SKM-1 (cell line): ENCODE data around the gene TRPC4.

Experiments
- DNase-seq: peaks from one replicate; lab custom pipeline; 2025; ENCODE audit not compliant: unreplicated experiment; lab: John Stamatoyannopoulos, UW

The TRPC4 gene

DNA sequence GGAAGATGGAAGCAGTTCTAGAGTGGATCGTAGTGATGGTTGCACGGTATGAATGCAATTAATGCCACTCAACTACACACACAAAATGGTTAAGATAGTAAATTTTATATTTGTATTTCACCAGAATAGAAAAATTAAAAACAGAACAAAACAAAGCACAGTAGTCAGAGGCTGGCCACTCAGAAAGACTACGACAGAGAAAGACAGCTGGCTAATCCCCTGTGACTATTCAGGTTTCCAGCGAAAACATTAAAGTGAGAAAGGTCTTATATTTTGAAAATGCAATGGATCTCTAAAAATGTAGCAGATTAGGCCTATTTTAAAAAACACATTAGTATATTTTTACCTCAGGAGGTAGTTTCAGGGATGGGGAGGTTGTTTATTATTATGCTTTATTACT lies 139.7 kb downstream of the TRPC4 start:
- no peak for DNase-seq

- DNase-seq, result no peak
Observed at GRCh38 chr13:37716420-37717195, 153.0 kb downstream of the TRPC4 start.

GRCh38 chr13:37715606-37716015 lies 154.0 kb downstream of the TRPC4 start:
- DNase-seq, result no peak

DNA sequence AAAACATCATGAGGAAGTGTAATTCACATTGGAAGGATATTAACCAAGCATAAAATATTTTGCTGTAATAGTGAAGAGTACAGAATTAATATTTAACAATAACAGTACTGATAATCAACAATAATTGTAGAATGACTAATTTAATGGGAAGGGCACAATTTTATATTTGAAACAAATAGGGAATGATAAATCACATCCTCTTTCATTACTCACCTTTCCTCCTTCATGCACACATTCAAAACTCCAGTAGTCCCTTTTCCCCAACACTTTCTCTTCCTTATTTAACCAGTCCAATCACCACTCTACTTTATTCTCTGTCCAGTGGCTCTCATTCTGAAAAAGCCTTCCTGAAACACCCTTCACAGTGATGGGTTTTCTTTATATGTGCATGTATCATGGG lies 160.3 kb downstream of the TRPC4 start:
- DNase-seq, result no peak

DNA sequence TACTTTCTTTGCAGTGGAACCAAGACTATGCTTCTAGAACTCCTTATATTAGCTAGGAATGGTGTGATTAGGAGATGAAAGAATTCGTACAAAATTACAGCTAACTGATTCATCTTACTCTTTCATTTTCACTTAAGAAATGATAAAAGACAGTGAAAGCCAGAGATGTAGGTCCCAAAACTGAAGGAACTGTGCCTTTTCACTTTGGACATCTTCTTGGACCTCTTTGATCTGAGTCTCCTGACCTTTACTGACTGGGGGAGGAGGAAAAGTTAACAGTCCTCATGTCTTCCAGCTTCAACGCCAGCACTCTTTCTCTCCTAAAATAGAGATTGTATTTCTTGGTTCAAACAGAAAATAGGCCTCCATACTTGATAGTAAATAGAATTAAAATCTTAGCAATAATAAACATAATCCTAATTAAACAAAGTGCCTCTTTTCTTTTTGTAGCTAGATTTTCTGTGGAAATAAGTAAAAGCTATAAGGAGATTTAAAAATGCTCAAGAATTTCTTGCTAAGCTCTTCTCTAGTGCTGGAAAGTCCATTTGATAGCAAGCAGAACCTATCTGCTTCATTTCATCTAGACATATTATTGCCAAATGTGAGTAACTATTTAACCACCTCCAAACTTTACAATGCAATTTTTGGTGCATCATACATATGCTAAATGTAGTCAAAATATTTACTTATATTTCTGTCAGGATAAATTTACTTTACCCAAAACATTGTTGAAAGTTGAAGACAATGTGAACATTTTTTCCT lies 161.7 kb downstream of the TRPC4 start:
- no peak for DNase-seq

GRCh38 chr13:37706041-37706440 lies 163.5 kb downstream of the TRPC4 start:
- no peak for DNase-seq

DNA sequence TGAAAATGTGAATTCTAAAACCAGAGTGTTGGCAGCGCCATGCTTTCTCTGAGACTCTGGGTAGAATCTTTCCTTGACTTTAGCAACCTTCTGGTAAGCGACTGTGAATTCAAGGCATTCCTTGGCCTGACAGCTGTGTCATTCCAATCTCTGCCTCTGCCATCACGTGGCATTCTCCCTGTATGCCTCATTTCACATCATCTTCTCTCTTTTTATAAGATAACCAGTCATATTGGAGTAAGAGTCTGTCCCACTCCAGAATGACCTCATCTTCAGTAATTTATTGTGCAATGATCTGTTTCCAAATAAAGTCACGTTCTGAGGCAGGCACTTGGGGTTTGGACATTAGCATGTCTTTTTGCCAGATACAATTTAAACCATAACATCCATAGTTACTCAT lies 167.6 kb downstream of the TRPC4 start:
- peak; percentile 45 for DNase-seq

DNA sequence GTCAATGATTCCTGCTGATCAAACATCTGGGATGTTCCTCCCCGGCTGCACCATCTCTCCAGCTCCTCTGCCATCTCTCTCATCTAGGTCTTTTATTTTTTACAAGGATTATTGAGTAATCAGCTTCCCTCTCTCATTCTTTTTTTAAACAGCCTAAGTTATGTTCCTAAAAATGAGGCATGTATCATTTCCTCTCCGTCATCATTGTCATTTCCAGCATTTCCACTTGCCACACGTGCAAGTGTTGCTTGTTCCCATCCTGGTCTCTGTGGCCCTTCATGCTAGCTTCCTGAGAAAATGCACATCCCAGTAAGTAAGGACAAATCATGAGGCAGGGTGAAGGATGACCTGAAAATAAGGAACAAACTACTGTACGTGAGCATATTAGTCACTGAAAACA lies 168.3 kb downstream of the TRPC4 start:
- no peak for DNase-seq

GRCh38 chr13:37700887-37701286 lies 168.7 kb downstream of the TRPC4 start:
- DNase-seq, result no peak

- no peak for DNase-seq
Observed at GRCh38 chr13:37695200-37695599, 174.4 kb downstream of the TRPC4 start.

- no peak for DNase-seq
Observed at GRCh38 chr13:37690361-37690760, 179.2 kb downstream of the TRPC4 start.

- DNase-seq, result no peak
Observed at GRCh38 chr13:37686501-37686900, 183.1 kb downstream of the TRPC4 start.

GRCh38 chr13:37685206-37685605 lies 184.4 kb downstream of the TRPC4 start:
- DNase-seq, result no peak

DNA sequence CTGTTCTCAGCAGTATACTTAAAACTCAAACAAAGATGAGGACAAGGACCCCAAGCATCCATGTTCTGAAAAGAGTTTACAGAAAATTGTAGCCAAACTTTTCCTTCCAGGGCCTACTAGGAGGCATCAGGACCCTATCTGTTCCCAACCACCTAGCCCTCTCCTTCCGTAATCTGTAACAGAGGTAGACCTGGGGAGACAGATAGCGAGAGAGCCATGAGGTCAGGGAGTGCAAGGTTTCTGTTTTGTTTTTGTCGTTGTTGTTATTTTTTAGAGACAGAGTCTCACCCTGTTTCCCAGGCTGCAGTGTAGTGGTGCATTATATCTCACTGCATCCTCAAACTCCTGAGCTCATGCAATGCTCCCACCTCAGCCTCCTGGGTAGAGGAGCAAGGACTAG lies 187.1 kb downstream of the TRPC4 start:
- no peak for DNase-seq

GRCh38 chr13:37681281-37682032 lies 188.1 kb downstream of the TRPC4 start:
- no peak for DNase-seq

- DNase-seq, result no peak
Observed at GRCh38 chr13:37680137-37680536, 189.4 kb downstream of the TRPC4 start.

- DNase-seq, result no peak
Observed at GRCh38 chr13:37679043-37679442, 190.5 kb downstream of the TRPC4 start.

GRCh38 chr13:37669845-37670244 lies 199.7 kb downstream of the TRPC4 start:
- DNase-seq, result no peak

DNA sequence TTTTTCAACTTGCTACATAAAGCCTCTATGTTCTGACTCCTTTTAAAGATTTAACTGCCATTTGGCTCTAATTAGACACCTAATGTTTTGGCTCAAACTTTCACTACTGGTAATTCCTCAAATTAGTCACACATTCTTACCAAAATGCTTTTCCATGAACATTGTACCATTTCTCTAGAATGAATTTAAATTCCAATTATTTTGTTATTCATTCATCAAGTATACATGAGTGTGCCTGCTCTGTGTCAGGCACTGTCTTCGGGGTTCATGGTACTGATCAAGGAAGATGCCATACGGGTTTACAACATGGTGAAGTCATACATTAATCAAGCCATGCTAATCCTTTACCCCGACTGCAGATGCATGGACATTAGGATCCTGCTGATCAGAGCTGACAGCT lies 201.9 kb downstream of the TRPC4 start:
- no peak for DNase-seq

DNA sequence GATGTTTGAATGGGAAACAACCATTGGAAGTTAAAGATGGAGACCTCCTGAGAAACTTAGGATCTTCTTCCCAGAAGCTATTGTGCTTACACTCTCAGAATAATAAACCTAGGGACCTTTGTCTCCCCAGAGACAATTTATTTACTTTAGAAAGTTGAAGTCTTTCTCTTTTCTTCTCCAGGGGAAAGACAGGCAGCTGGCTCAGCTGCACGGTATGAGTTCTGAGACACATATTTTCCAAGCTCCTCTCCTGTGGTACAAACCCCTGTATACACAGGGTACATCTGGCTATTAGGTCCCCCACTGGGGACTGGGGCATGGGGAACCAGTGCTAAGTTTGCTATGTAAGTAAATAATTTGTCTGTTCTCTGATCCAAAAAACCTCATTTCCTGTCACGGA lies 203.5 kb downstream of the TRPC4 start:
- DNase-seq, result no peak

DNA sequence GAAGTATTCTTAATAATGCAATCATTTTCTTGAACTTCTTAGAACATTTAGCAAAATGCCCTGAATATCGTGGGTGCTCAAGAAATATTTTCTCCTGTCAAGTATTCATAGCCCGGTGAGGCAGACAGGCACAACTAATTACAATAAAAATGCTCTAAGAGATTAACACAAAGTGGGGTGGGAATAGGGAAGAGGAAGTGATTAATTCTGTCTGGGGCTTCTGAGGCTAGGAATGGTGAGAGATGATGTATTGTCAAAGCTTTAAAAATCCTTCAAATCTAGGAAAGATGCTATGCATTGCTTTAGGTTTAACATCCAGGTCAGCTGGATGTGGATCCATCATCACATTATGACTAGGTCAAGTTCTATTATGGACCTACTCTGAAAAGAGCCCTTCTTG lies 204.2 kb downstream of the TRPC4 start:
- DNase-seq, result no peak

GRCh38 chr13:37663724-37664123 lies 205.8 kb downstream of the TRPC4 start:
- no peak for DNase-seq
